ENCODE data around the gene CBX1. TPM values are rescaled to one million over a fixed set of nuclear protein-coding genes. Genes with fewer than 3 reads are reported as not detected.

CBX1 gene
- total and polyA plus RNA-seq, 2 of the 13 experiments (the other 11 are each of a cell fraction or from before 2014, with no cell fraction given) = 17.8 to 108 TPM

DNA sequence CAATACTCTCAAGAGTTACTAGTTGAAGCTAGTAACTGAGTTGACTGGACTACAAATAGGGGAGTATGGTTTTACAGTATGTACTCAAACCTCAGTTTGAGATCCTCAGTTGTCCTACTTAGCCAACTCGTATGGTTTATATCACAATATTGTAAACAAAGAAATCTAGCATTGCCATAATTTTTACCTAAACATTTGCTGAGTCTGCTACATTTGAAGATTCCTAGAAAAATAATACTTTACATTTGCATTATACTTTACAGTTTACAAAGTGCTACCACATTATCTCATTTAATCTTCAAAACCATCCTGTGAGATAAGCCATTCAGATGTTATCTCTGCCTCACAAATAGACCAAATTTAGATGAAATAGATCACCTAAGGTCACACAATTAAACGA lies 16.3 kb downstream of the CBX1 start:
- BruUV-seq (replicated peaks) = no TSS peak
- no peak overlapping the region for H3K9ac ChIP-seq (ENCODE audit: insufficient read depth, low read depth, low read length)
- H3K27me3 ChIP-seq (ENCODE audit: control insufficient read depth in 1 of 2, insufficient read depth in 2 of 2, low read length in 2 of 2) = no peaks in the 10 kb centered on the region
- H3K9me3 ChIP-seq (ENCODE audit: low read length) = no peaks in the 10 kb centered on the region
- peaks cover 9% of the 10 kb centered on the region; the same call in 1 of the 2 replicates for H4K20me1 ChIP-seq (ENCODE audit: insufficient read depth, low read length)
- no peak overlapping the region for H3K27ac ChIP-seq (ENCODE audit: extremely low read length, insufficient read depth, low read length)
- ATAC-seq (no peak), DNase-seq (ENCODE audit: low spot score) (no peak), FAIRE-seq (no peak)
- intact Hi-C loops (cut with micrococcal nuclease; ENCODE audit: unreplicated experiment) (no loop called here), in situ Hi-C loops (cut with HindIII; ENCODE audit: extremely low pct_ligation_motif_present, low pct_unique_long_range_greater_than_20kb) (loop anchor here (5.0 kb wide), 1 partner anchor 47 kb away; no protein-coding TSS in a partner anchor)
- WGBS (ENCODE audit: low lambda C conversion rate) = 86% methylated on average over 2 of the region's 2 CpGs
- no peaks in the 10 kb centered on the region for H3K4me1 ChIP-seq (ENCODE audit: insufficient read depth, low read length)
- peaks cover 38% of the 10 kb centered on the region for H3K79me2 ChIP-seq (ENCODE audit: insufficient read depth, low read length)
- ChIA-PET CTCF (ENCODE audit: low intra/inter-chr PET ratio, low total read pairs) (no interaction called here), POLR2A (interaction anchor here (1.2 to 1.8 kb wide), 2 partner anchors 36 to 114 kb away, joined by 3 to 7 read pairs; partner anchors contain the start of genes CDK5RAP3 and NFE2L1)
- no peak overlapping the region for H3K4me2 ChIP-seq (ENCODE audit: low read depth, low read length)
- no peak overlapping the region for H2AFZ ChIP-seq (ENCODE audit: low read length)
- 0 out of 5 replicates have a peak, but pooled peaks cover 0 to 3% of the 10 kb centered on the region in 2 experiments for H3K36me3 ChIP-seq (replicated peaks in 1 of 2; ENCODE audit: control insufficient read depth in 1 of 2, insufficient read depth in 2 of 2, low read length in 2 of 2)
- TF ChIP-seq MAFF (IDR thresholded peaks at IDR 0.05; ENCODE audit: low read depth, low read length) = peak; percentile 61; the same call in 1 of the 2 replicates
- no peak for TF ChIP-seq PHF20 (CRISPR knock-in tag; IDR thresholded peaks at IDR 0.05)
- no peak for TF ChIP-seq ZNF777 (CRISPR knock-in tag; IDR thresholded peaks at IDR 0.05)
- TF ChIP-seq CAMTA2 (CRISPR knock-in tag; IDR thresholded peaks at IDR 0.05; ENCODE audit: borderline replicate concordance) = no peak
- TF ChIP-seq MIER3 (CRISPR knock-in tag; IDR thresholded peaks at IDR 0.05; ENCODE audit: borderline replicate concordance) = no peak
- TF ChIP-seq, protein P1, sequence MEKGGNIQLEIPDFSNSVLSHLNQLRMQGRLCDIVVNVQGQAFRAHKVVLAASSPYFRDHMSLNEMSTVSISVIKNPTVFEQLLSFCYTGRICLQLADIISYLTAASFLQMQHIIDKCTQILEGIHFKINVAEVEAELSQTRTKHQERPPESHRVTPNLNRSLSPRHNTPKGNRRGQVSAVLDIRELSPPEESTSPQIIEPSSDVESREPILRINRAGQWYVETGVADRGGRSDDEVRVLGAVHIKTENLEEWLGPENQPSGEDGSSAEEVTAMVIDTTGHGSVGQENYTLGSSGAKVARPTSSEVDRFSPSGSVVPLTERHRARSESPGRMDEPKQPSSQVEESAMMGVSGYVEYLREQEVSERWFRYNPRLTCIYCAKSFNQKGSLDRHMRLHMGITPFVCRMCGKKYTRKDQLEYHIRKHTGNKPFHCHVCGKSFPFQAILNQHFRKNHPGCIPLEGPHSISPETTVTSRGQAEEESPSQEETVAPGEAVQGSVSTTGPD (CRISPR knock-in tag; IDR thresholded peaks at IDR 0.05) = no peak
- TF ChIP-seq, protein P2, sequence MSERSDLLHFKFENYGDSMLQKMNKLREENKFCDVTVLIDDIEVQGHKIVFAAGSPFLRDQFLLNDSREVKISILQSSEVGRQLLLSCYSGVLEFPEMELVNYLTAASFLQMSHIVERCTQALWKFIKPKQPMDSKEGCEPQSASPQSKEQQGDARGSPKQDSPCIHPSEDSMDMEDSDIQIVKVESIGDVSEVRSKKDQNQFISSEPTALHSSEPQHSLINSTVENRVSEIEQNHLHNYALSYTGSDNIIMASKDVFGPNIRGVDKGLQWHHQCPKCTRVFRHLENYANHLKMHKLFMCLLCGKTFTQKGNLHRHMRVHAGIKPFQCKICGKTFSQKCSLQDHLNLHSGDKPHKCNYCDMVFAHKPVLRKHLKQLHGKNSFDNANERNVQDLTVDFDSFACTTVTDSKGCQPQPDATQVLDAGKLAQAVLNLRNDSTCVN (CRISPR knock-in tag; IDR thresholded peaks at IDR 0.05; ENCODE audit: borderline replicate concordance) = no peak
- TF ChIP-seq ESRRA (CRISPR knock-in tag; IDR thresholded peaks at IDR 0.05; ENCODE audit: low read depth) = no peak
- TF ChIP-seq GPN1 (CRISPR knock-in tag; IDR thresholded peaks at IDR 0.05; ENCODE audit: borderline replicate concordance) = no peak
- TF ChIP-seq, protein P3, sequence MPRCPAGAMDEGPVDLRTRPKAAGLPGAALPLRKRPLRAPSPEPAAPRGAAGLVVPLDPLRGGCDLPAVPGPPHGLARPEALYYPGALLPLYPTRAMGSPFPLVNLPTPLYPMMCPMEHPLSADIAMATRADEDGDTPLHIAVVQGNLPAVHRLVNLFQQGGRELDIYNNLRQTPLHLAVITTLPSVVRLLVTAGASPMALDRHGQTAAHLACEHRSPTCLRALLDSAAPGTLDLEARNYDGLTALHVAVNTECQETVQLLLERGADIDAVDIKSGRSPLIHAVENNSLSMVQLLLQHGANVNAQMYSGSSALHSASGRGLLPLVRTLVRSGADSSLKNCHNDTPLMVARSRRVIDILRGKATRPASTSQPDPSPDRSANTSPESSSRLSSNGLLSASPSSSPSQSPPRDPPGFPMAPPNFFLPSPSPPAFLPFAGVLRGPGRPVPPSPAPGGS (CRISPR knock-in tag; IDR thresholded peaks at IDR 0.05) = no peak
- TF ChIP-seq NCOR1 (IDR thresholded peaks at IDR 0.05; ENCODE audit: borderline replicate concordance, low read length) = no peak
- TF ChIP-seq RBM22 (optimal IDR thresholded peaks at IDR 0.05; ENCODE audit: low read length) = no peak
- peak; percentile 53 to 78 for TF ChIP-seq MAFK (conservative IDR thresholded peaks at IDR 0.05 in 1 of 2, IDR thresholded peaks at IDR 0.05 in 1 of 2; ENCODE audit: low read length in 2 of 2)
- no peak for TF ChIP-seq ZNF33A (CRISPR knock-in tag; IDR thresholded peaks at IDR 0.05; ENCODE audit: borderline replicate concordance)
- H3K4me3 ChIP-seq (replicated peaks in 1 of 3; ENCODE audit: insufficient read depth in 1 of 3, low read depth in 2 of 3, low read length in 3 of 3) = no peak overlapping the region
